HepG2 (cell line): ENCODE results near the gene ZNF792. TPM values are rescaled to one million over a fixed set of nuclear protein-coding genes. Genes with fewer than 3 reads are reported as not detected.
A peak's percentile ranks its signal among the peaks of the same experiment; 100 is the strongest.

Experiments
- AKNA ChIP-seq: sonication (generic); formaldehyde crosslinking; IDR thresholded peaks from 2 replicates; pipeline ENCODE4 v1.4.0; 2020; ENCODE audit warnings: missing genetic modification reagents, borderline replicate concordance
- ATAD3A ChIP-seq: sonication (generic); formaldehyde crosslinking; IDR thresholded peaks from 2 replicates; pipeline ENCODE4 v1.4.0; 2020; ENCODE audit warnings: missing genetic modification reagents
- ATF7-NPFF ChIP-seq: sonication (generic); formaldehyde crosslinking; IDR thresholded peaks from 2 replicates; pipeline ENCODE4 v1.8.1; 2023; ENCODE audit warnings: mild to moderate bottlenecking, low read depth, missing genetic modification reagents, moderate library complexity
- CREB1 ChIP-seq, 2 experiments: fragments of 450-650 bp in 1 of 2; IDR thresholded peaks; 2 replicates each; pipeline ENCODE4 v1.6.1; 2016 to 2017; ENCODE audit warnings: control low read depth in 1 of 2, mild to moderate bottlenecking in 1 of 2, missing compliant biosample characterization in 1 of 2, missing genetic modification characterization in 1 of 2
- KDM6A ChIP-seq: IDR thresholded peaks from 2 replicates; pipeline ENCODE4 v1.6.1; 2016; ENCODE audit warnings: low read depth
- NFIC ChIP-seq: IDR thresholded peaks from 2 replicates; pipeline ENCODE4 v1.6.1; 2012; ENCODE audit warnings: mild to moderate bottlenecking, low read length, inconsistent platforms
- PAXIP1 ChIP-seq: sonication (generic); formaldehyde crosslinking; conservative IDR thresholded peaks from 2 replicates; pipeline ENCODE4 v1.4.0; 2020; ENCODE audit warnings: mild to moderate bottlenecking, missing genetic modification reagents, moderate library complexity
- POGZ ChIP-seq: sonication (generic); formaldehyde crosslinking; IDR thresholded peaks from 2 replicates; pipeline ENCODE4 v1.4.0; 2020; ENCODE audit warnings: mild to moderate bottlenecking, missing genetic modification reagents
- RARG ChIP-seq: sonication (generic); formaldehyde crosslinking; IDR thresholded peaks from 2 replicates; pipeline ENCODE4 v1.4.0; 2020; ENCODE audit warnings: low read depth, mild to moderate bottlenecking, missing genetic modification reagents
- SETDB1 ChIP-seq: sonication (generic); formaldehyde crosslinking; IDR thresholded peaks from 2 replicates; pipeline ENCODE4 v1.5.1; 2020; ENCODE audit warnings: missing genetic modification reagents, mild to moderate bottlenecking, borderline replicate concordance
- SOX6 ChIP-seq, 2 experiments: fragments of 450-650 bp in 1 of 2; sonication (generic) in 1 of 2; formaldehyde crosslinking in 1 of 2; IDR thresholded peaks; 2 replicates each; pipeline versions ENCODE4 v1.4.0 to v1.6.1; 2017 to 2020; ENCODE audit warnings: antibody characterized with exemption in 1 of 2, mild to moderate bottlenecking in 1 of 2, missing genetic modification reagents in 1 of 2
- STAT6 ChIP-seq: sonication (generic); formaldehyde crosslinking; IDR thresholded peaks from 2 replicates; pipeline ENCODE4 v1.4.0; 2020; ENCODE audit warnings: missing genetic modification reagents, mild to moderate bottlenecking, borderline replicate concordance
- TEF ChIP-seq: sonication (generic); formaldehyde crosslinking; IDR thresholded peaks from 2 replicates; pipeline ENCODE4 v1.5.0; 2020; ENCODE audit warnings: missing genetic modification reagents
- ZBTB38 ChIP-seq: sonication (generic); formaldehyde crosslinking; IDR thresholded peaks from 2 replicates; pipeline ENCODE4 v1.5.1; 2020; ENCODE audit warnings: mild to moderate bottlenecking, missing genetic modification reagents
- ZNF235 ChIP-seq: sonication (generic); formaldehyde crosslinking; IDR thresholded peaks from 2 replicates; pipeline ENCODE4 v1.8.1; 2023; ENCODE audit warnings: mild to moderate bottlenecking, missing genetic modification reagents, borderline replicate concordance
- ZNF264 ChIP-seq: sonication (generic); formaldehyde crosslinking; IDR thresholded peaks from 2 replicates; pipeline ENCODE4 v1.4.0; 2020; ENCODE audit warnings: missing genetic modification reagents
- ZNF563 ChIP-seq: sonication (generic); formaldehyde crosslinking; IDR thresholded peaks from 2 replicates; pipeline ENCODE4 v1.8.0; 2022; ENCODE audit warnings: mild to moderate bottlenecking, moderate library complexity, missing genetic modification reagents
- polyA plus RNA-seq, 8 experiments: library from polyadenylated mRNA; depleted of rRNA in 3 of 8; stranded (reverse) in 7 of 8; unstranded in 1 of 8; fragments of >200 nt; fragmentation: Illumina TruSeq in 4 of 8; extraction: Trizol in 4 of 8; gene quantifications; 2 replicates each; pipeline versions ENCODE4 v1.2.1 to v1.2.3, GENCODE V29; 2011 to 2016; ENCODE audit warnings: low read depth in 4 of 8, missing spikeins in 1 of 8, mixed read lengths in 1 of 8; ENCODE audit not compliant: insufficient read depth in 1 of 8
- total RNA-seq, 5 experiments: library from RNA; depleted of rRNA; stranded (reverse); fragments of >200 nt; fragmentation: Illumina TruSeq; extraction: Trizol; gene quantifications; 2 replicates each; pipeline ENCODE4 v1.2.3, GENCODE V29; 2016; ENCODE audit warnings: low read depth in 1 of 5

Gene ZNF792
- total and polyA plus RNA-seq, 2 of the 13 experiments (the other 11 are each of a cell fraction or from before 2014, with no cell fraction given), result 5.5 to 11.5 TPM

- TF ChIP-seq POGZ, result no peak
- no peak for TF ChIP-seq NFIC
- no peak for TF ChIP-seq SOX6 (IDR thresholded peaks at IDR 0.05)
- peak; percentile 13; the same call in 1 of the 2 replicates for TF ChIP-seq SOX6 (CRISPR knock-in tag; IDR thresholded peaks at IDR 0.05)
- TF ChIP-seq RARG (CRISPR knock-in tag), result no peak
- TF ChIP-seq ZNF264, result no peak
- TF ChIP-seq ZBTB38 (CRISPR knock-in tag), result no peak
- TF ChIP-seq PAXIP1, result peak; percentile 17; the same call in 1 of the 2 replicates
- no peak for TF ChIP-seq ZNF563 (CRISPR knock-in tag)
- TF ChIP-seq AKNA (CRISPR knock-in tag), result no peak
- TF ChIP-seq ATAD3A, result no peak
- TF ChIP-seq KDM6A, result no peak
- no peak for TF ChIP-seq STAT6 (CRISPR knock-in tag)
- TF ChIP-seq SETDB1 (CRISPR knock-in tag), result no peak
- TF ChIP-seq TEF (CRISPR knock-in tag), result no peak
- no peak for TF ChIP-seq ATF7-NPFF (CRISPR knock-in tag)
- TF ChIP-seq CREB1 (IDR thresholded peaks at IDR 0.05), result peak; percentile 13; the same call in 1 of the 2 replicates
- no peak for TF ChIP-seq CREB1 (CRISPR knock-in tag; IDR thresholded peaks at IDR 0.05)
- no peak for TF ChIP-seq ZNF235
Measured at GRCh38 chr19:34998777-34999497, 34.9 kb upstream of the ZNF792 start (continued).
